WTC11 (cell line): ENCODE measurements around the gene PCDH19.

Experiments used
- CBFB ChIP-seq: sonication (generic); formaldehyde crosslinking; IDR thresholded peaks from 2 replicates; pipeline ENCODE4 v1.8.1; 2022; ENCODE audit warnings: mild to moderate bottlenecking, low read depth, missing genetic modification reagents
- CREM ChIP-seq: sonication (generic); formaldehyde crosslinking; IDR thresholded peaks from 2 replicates; pipeline ENCODE4 v1.8.1; 2022; ENCODE audit warnings: mild to moderate bottlenecking, missing genetic modification reagents, moderate library complexity
- CTCF ChIP-seq: fragments of 200-600 bp; IDR thresholded peaks from 2 replicates; pipeline ENCODE4 v1.8.0; 2022; ENCODE audit warnings: antibody characterized with exemption
- IRF2 ChIP-seq: sonication (generic); formaldehyde crosslinking; IDR thresholded peaks from 2 replicates; pipeline ENCODE4 v1.8.0; 2022; ENCODE audit warnings: low read depth, missing genetic modification reagents, borderline replicate concordance
- SOX15 ChIP-seq: fragments of 250-450 bp; sonication (Bioruptor Pico); IDR thresholded peaks from 2 replicates; pipeline ENCODE4 v1.9.0; 2021; ENCODE audit warnings: mild to moderate bottlenecking

GRCh38 chrX:100363896-100364295, 46.2 kb downstream of the PCDH19 start:
- TF ChIP-seq SOX15 (CRISPR knock-in tag) (no peak), CTCF (no peak), CREM (CRISPR knock-in tag) (no peak), IRF2 (no peak), CBFB (CRISPR knock-in tag) (no peak)
